Keratinocyte (primary cell): Measurements from ENCODE around the gene ARHGAP22. TPM values are rescaled to one million over a fixed set of nuclear protein-coding genes. Genes with fewer than 3 reads are reported as not detected.

Source experiments
- DNase-seq: peaks from one replicate; pipeline ENCODE4 v3.0.0-alpha.2; 2011; ENCODE audit warnings: low read depth, missing footprints, low spot score
- FAIRE-seq: peaks from 2 replicates; lab custom pipeline; 2011; peaks lifted over from hg19 to GRCh38; lab: Jason Lieb, UNC
- H2AFZ ChIP-seq: 2 replicates; pipeline ENCODE4 v1.6.0; 2012; ENCODE audit warnings: low read length, control low read depth, inconsistent platforms; ENCODE audit not compliant: control insufficient read depth
- H3K27ac ChIP-seq: 2 replicates; pipeline ENCODE4 v1.5.1; 2011; ENCODE audit warnings: low read length; ENCODE audit not compliant: control insufficient read depth, insufficient read depth
- H3K27me3 ChIP-seq: 3 replicates; pipeline ENCODE4 v1.6.0; 2011; ENCODE audit warnings: low read length; ENCODE audit not compliant: control insufficient read depth, insufficient read depth; ENCODE audit errors: extremely low read depth
- H3K36me3 ChIP-seq, 2 experiments: 2 replicates in 1 of 2; 3 replicates in 1 of 2; pipeline ENCODE4 v1.5.1; 2011; ENCODE audit warnings: low read length in 2 of 2, mild to moderate bottlenecking in 1 of 2; ENCODE audit not compliant: control insufficient read depth in 2 of 2, insufficient read depth in 2 of 2; ENCODE audit errors: extremely low read depth in 1 of 2
- H3K4me1 ChIP-seq: 3 replicates; pipeline ENCODE4 v1.5.1; 2011; ENCODE audit warnings: low read length; ENCODE audit not compliant: control insufficient read depth, insufficient read depth; ENCODE audit errors: extremely low read depth
- H3K4me2 ChIP-seq: 3 replicates; pipeline ENCODE4 v1.6.0; 2011; ENCODE audit warnings: low read depth, low read length; ENCODE audit not compliant: control insufficient read depth, insufficient read depth; ENCODE audit errors: extremely low read depth
- H3K4me3 ChIP-seq, 3 experiments: fragments of 200-600 bp in 1 of 3; sonication (generic) in 1 of 3; 2 replicates in 2 of 3; 3 replicates in 1 of 3; pipeline ENCODE4 v1.5.1; 2011 to 2016; ENCODE audit warnings: low read length in 3 of 3, mild to moderate bottlenecking in 3 of 3, control low read depth in 2 of 3, inconsistent platforms in 1 of 3, low read depth in 1 of 3, mixed read lengths in 1 of 3, mixed run types in 1 of 3, moderate library complexity in 1 of 3; ENCODE audit not compliant: control insufficient read depth in 2 of 3, insufficient read depth in 2 of 3; ENCODE audit errors: extremely low read depth in 1 of 3
- H3K79me2 ChIP-seq: 2 replicates; pipeline ENCODE4 v1.6.0; 2012; ENCODE audit warnings: low read length; ENCODE audit not compliant: control insufficient read depth, insufficient read depth
- H3K9ac ChIP-seq: 3 replicates; pipeline ENCODE4 v1.6.0; 2011; ENCODE audit warnings: low read length; ENCODE audit not compliant: control insufficient read depth, insufficient read depth; ENCODE audit errors: extremely low read depth
- H3K9me1 ChIP-seq: 3 replicates; pipeline ENCODE4 v1.6.0; 2011; ENCODE audit warnings: low read length; ENCODE audit not compliant: control insufficient read depth, insufficient read depth; ENCODE audit errors: extremely low read depth
- H3K9me3 ChIP-seq: 2 replicates; pipeline ENCODE4 v1.5.1; 2012; ENCODE audit warnings: low read depth, low read length; ENCODE audit not compliant: control insufficient read depth
- H4K20me1 ChIP-seq: 3 replicates; pipeline ENCODE4 v1.6.0; 2011; ENCODE audit warnings: low read length; ENCODE audit not compliant: control insufficient read depth, insufficient read depth; ENCODE audit errors: extremely low read depth
- EZH2 ChIP-seq: IDR thresholded peaks from one replicate; pipeline ENCODE4 v1.6.1; 2012; ENCODE audit warnings: inconsistent platforms, mild to moderate bottlenecking, low read length, moderate library complexity
- dilution Hi-C: fragments of 300-500 bp; cut with MboI; formaldehyde crosslinking; loops from one replicate; pipeline ENCODE4 v1.7.0; 2020; ENCODE audit warnings: low sequenced_read_pairs; ENCODE audit not compliant: extremely low pct_ligation_motif_present
- polyA plus RNA-seq, 5 experiments: library from polyadenylated mRNA; depleted of rRNA in 3 of 5; stranded (reverse) in 3 of 5; stranded (forward) in 1 of 5; unstranded in 1 of 5; fragments of >200 nt; gene quantifications; 1 replicate in 1 of 5; 2 replicates in 3 of 5; 3 replicates in 1 of 5; pipeline versions ENCODE4 v1.2.1 to v1.2.3, GENCODE V29; 2011 to 2012; ENCODE audit warnings: missing spikeins in 2 of 5, low read depth in 1 of 5, low replicate concordance in 1 of 5
- TF ChIP-seq, protein P1 (sequence below), 3 experiments: IDR thresholded peaks in 1 of 3; conservative IDR thresholded peaks in 1 of 3; optimal IDR thresholded peaks in 1 of 3; 2 replicates in 2 of 3; 3 replicates in 1 of 3; pipeline versions ENCODE3 to v1.5.1; 2011; ENCODE audit warnings: low read length in 3 of 3, mild to moderate bottlenecking in 3 of 3, moderate library complexity in 2 of 3, control low read depth in 1 of 3, inconsistent platforms in 1 of 3; ENCODE audit not compliant: insufficient read depth in 2 of 3; ENCODE audit errors: extremely low read depth in 1 of 3

ARHGAP22 gene
- polyA plus RNA-seq, 1 donor (not counting 4 experiments of a cell fraction or from before 2014, with no cell fraction given), result 4.9 TPM

DNA sequence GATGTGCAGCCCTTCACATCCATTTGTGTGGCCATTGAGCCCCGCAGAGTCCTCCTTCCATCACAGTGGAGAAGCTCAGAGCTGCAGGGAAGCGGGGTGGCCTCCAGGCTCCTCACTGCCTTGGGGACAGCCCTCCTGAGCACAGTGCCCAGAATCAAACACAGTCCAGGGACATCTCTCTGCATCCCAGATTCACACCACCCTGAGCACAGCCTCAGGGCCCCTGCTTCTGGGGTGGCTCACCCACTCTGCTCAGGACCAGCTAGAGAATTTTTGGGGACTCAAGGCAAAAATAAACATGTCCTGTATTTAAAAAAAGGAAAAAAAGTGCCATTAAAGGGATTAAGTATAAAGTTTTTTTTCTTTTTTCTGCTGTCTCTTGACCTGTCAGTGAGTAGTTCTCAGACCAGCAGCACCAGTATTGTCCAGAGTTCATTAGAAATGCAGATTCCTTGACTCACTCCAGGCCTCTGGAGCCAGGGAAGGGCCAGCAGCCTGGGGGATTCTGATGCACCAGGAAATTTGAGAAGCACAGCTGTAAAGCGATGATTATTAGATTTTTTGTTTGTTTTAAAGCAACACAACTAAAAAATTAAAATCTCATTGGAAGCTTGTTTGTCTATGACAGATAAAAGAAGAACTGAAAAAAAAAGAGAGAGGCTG, 61.6 kb downstream of the ARHGAP22 start:
- Histone ChIP-seq H3K4me1 (no peaks in the 10 kb centered on the region), H3K4me2 (no peak overlapping the region), H3K36me3 (no peaks in the 10 kb centered on the region), H3K9me3 (no peaks in the 10 kb centered on the region), H2AFZ (no peak overlapping the region), H3K4me3 (no peak overlapping the region), H3K27ac (no peak overlapping the region), H3K9me1 (no peaks in the 10 kb centered on the region), H4K20me1 (no peaks in the 10 kb centered on the region), H3K27me3 (peaks cover 3% of the 10 kb centered on the region), H3K79me2 (no peaks in the 10 kb centered on the region), H3K9ac (no peak overlapping the region)
- no peak for FAIRE-seq
- TF ChIP-seq, protein P1, sequence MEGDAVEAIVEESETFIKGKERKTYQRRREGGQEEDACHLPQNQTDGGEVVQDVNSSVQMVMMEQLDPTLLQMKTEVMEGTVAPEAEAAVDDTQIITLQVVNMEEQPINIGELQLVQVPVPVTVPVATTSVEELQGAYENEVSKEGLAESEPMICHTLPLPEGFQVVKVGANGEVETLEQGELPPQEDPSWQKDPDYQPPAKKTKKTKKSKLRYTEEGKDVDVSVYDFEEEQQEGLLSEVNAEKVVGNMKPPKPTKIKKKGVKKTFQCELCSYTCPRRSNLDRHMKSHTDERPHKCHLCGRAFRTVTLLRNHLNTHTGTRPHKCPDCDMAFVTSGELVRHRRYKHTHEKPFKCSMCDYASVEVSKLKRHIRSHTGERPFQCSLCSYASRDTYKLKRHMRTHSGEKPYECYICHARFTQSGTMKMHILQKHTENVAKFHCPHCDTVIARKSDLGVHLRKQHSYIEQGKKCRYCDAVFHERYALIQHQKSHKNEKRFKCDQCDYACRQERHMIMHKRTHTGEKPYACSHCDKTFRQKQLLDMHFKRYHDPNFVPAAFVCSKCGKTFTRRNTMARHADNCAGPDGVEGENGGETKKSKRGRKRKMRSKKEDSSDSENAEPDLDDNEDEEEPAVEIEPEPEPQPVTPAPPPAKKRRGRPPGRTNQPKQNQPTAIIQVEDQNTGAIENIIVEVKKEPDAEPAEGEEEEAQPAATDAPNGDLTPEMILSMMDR (optimal IDR thresholded peaks at IDR 0.05 in 1 of 3, IDR thresholded peaks at IDR 0.05 in 1 of 3, conservative IDR thresholded peaks at IDR 0.05 in 1 of 3; ENCODE audit: extremely low read depth in 1 of 3, insufficient read depth in 2 of 3, low read length in 3 of 3), result no peak
- TF ChIP-seq EZH2, result no peak
- dilution Hi-C loops, result no loop called here
- no peak for DNase-seq

DNA sequence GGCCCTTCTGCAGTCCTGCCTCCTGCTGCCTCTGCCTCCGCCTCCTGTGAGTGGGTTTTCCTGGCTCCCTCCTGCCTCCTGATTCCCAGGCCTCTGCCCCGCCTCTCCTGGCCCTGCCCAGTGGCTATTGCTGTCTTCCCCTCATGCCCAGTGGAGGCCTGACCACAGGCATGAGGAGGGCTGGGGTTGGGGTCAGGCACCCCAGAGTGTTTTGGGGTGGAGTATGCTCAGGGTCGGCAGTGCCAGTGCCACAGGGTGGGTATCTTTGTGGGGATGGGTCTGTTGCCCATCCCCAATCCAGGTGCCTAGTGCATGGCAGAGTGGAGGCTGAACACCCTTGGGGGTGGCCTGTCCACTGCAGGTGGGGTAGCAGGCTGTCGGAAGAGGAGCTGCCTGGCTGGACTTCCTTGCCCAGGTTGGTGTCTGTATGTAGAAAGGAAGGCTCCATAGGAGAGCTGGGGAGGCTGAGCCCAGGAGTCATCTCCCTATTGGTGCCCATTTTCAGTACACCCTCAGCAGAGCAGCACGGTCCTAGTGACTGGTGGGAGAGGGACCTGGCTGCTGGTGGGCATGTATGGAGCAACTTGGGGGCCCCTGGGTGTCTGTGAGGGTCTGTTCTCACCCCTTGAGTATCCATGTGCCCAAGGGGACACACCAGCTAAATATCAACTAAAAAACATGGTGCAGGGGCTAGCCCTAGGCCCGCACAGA, 62.2 kb downstream of the ARHGAP22 start:
- no peaks in the 10 kb centered on the region for H3K79me2 ChIP-seq
- no peak overlapping the region for H3K4me2 ChIP-seq
- no peak overlapping the region for H2AFZ ChIP-seq
- H3K9ac ChIP-seq, result no peak overlapping the region
- H3K9me3 ChIP-seq, result no peaks in the 10 kb centered on the region
- H3K9me1 ChIP-seq, result no peaks in the 10 kb centered on the region
- dilution Hi-C loops, result no loop called here
- FAIRE-seq (no peak), DNase-seq (no peak)
- H3K4me3 ChIP-seq, result no peak overlapping the region
- TF ChIP-seq EZH2, result no peak
- TF ChIP-seq, protein P1 (optimal IDR thresholded peaks at IDR 0.05 in 1 of 3, IDR thresholded peaks at IDR 0.05 in 1 of 3, conservative IDR thresholded peaks at IDR 0.05 in 1 of 3; ENCODE audit: extremely low read depth in 1 of 3, insufficient read depth in 2 of 3, low read length in 3 of 3), result no peak
- H3K4me1 ChIP-seq, result no peaks in the 10 kb centered on the region
- no peaks in the 10 kb centered on the region for H3K36me3 ChIP-seq
- peaks cover 3% of the 10 kb centered on the region for H3K27me3 ChIP-seq
- no peaks in the 10 kb centered on the region for H4K20me1 ChIP-seq
- H3K27ac ChIP-seq, result no peak overlapping the region
